ENCODE results near the gene RP2.

Gene RP2

DNA sequence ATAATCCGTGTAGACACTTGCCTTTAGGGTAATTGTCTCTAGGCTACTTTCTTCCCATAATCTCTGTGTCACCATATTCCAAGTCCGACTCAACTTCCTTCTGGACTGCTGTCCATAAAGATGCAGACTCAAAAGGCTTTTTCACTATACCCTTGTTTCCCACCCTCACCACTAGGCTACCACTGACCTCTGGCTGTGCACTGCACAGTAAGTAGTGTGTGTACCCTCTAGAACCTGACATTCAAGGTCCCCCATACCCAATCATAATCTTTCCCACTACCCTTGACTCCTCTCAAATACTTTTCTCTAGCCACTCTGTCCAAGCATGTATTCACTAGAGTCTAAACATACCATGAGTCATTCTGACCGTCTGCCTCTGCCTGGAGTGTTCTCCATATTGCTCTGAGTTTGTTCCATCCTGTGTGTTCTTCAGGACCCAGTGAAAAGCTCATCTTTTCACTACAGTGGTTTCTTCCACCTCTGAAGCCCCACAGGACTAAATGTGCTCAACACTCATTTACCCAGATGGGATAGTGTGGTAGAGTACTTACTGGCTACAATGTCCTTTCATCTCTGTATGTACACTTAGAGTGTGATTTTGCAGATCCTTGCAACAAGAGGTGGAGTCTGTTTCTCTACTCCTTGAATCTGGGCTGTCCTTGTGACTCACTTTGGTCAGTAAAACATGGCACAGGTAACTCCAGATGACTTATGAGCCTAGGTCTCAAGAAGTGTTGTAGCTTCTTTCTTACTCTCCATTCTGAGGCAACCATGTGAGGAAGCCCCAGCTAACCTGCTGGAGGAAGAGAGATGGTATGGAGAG is 92.8 kb downstream of the RP2 start:
- H3K4me3 ChIP-seq (replicated peaks in 1 of 2; ENCODE audit: low read depth in 2 of 2, low read length in 2 of 2), result no peak overlapping the region
- peak; percentile 16 to 54 for DNase-seq (ENCODE audit: low read depth in 2 of 2)
- TF ChIP-seq, protein P1, sequence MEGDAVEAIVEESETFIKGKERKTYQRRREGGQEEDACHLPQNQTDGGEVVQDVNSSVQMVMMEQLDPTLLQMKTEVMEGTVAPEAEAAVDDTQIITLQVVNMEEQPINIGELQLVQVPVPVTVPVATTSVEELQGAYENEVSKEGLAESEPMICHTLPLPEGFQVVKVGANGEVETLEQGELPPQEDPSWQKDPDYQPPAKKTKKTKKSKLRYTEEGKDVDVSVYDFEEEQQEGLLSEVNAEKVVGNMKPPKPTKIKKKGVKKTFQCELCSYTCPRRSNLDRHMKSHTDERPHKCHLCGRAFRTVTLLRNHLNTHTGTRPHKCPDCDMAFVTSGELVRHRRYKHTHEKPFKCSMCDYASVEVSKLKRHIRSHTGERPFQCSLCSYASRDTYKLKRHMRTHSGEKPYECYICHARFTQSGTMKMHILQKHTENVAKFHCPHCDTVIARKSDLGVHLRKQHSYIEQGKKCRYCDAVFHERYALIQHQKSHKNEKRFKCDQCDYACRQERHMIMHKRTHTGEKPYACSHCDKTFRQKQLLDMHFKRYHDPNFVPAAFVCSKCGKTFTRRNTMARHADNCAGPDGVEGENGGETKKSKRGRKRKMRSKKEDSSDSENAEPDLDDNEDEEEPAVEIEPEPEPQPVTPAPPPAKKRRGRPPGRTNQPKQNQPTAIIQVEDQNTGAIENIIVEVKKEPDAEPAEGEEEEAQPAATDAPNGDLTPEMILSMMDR (IDR thresholded peaks at IDR 0.05; ENCODE audit: low read depth, low read length), result no peak
